Mesendoderm (in vitro differentiated cells): Measurements from ENCODE around the gene CHCHD6.

Experiments used
- DNase-seq: peaks from one replicate; pipeline ENCODE4 v3.0.0; 2013
- H2AK5ac ChIP-seq: 2 replicates; pipeline ENCODE4 v1.6.1; 2013; ENCODE audit warnings: low read length, inconsistent platforms
- H2BK120ac ChIP-seq: 2 replicates; pipeline ENCODE4 v1.6.1; 2013; ENCODE audit warnings: low read depth, mild to moderate bottlenecking, low read length, moderate library complexity, mixed read lengths
- H2BK15ac ChIP-seq: replicated peaks from 2 replicates; pipeline ENCODE4 v1.6.1; 2013; ENCODE audit warnings: low read depth, mild to moderate bottlenecking, moderate library complexity
- H2BK5ac ChIP-seq: 2 replicates; pipeline ENCODE4 v1.6.1; 2013; ENCODE audit warnings: low read length, inconsistent platforms
- H3K18ac ChIP-seq: 2 replicates; pipeline ENCODE4 v1.6.1; 2013; ENCODE audit warnings: mild to moderate bottlenecking, low read length, mixed read lengths
- H3K23ac ChIP-seq: one replicate; pipeline ENCODE4 v1.6.1; 2013; ENCODE audit warnings: low read length
- H3K27ac ChIP-seq: 2 replicates; pipeline ENCODE4 v1.5.1; 2013; ENCODE audit warnings: low read depth, mild to moderate bottlenecking, inconsistent platforms, low read length, moderate library complexity
- H3K27me3 ChIP-seq: 2 replicates; pipeline ENCODE4 v1.6.1; 2013; ENCODE audit warnings: low read length, control low read depth, mild to moderate bottlenecking, inconsistent platforms; ENCODE audit not compliant: insufficient read depth, poor library complexity
- H3K36me3 ChIP-seq: 2 replicates; pipeline ENCODE4 v1.6.1; 2013; ENCODE audit warnings: low read length, inconsistent platforms; ENCODE audit not compliant: control insufficient read depth, insufficient read depth
- H3K4ac ChIP-seq: one replicate; pipeline ENCODE4 v1.6.1; 2013; ENCODE audit warnings: low read depth, mild to moderate bottlenecking, low read length, moderate library complexity
- H3K4me1 ChIP-seq: 2 replicates; pipeline ENCODE4 v1.6.1; 2013; ENCODE audit warnings: low read depth, low read length, inconsistent platforms; ENCODE audit not compliant: control insufficient read depth
- H3K4me2 ChIP-seq: 2 replicates; pipeline ENCODE4 v1.6.1; 2013; ENCODE audit warnings: low read length
- H3K4me3 ChIP-seq: 2 replicates; pipeline ENCODE4 v1.5.1; 2013; ENCODE audit warnings: mild to moderate bottlenecking, low read length
- H3K56ac ChIP-seq: one replicate; pipeline ENCODE4 v1.6.1; 2013; ENCODE audit warnings: low read length
- H3K79me1 ChIP-seq: 2 replicates; pipeline ENCODE4 v1.6.1; 2013; ENCODE audit warnings: low read length, inconsistent platforms
- H3K79me2 ChIP-seq: 2 replicates; pipeline ENCODE4 v1.6.1; 2013; ENCODE audit warnings: mild to moderate bottlenecking, low read length; ENCODE audit not compliant: control insufficient read depth, insufficient read depth
- H3K9ac ChIP-seq: 2 replicates; pipeline ENCODE4 v1.6.1; 2013; ENCODE audit warnings: low read length, inconsistent platforms
- H4K5ac ChIP-seq: one replicate; pipeline ENCODE4 v1.6.1; 2013; ENCODE audit warnings: low read length
- H4K8ac ChIP-seq: one replicate; pipeline ENCODE4 v1.6.1; 2013; ENCODE audit warnings: low read depth, mild to moderate bottlenecking, control low read depth, low read length, moderate library complexity
- WGBS: extraction: QIAGEN DNeasy Blood & Tissue Kit; methylation state at CpG from one replicate; pipeline ENCODE4 v1.1.7; 2013; ENCODE audit warnings: low lambda C conversion rate, missing lambda C conversion rate; ENCODE audit not compliant: insufficient coverage; ENCODE audit errors: extremely low coverage; 5-methylcytosine and 5-hydroxymethylcytosine counted together

Gene CHCHD6

DNA sequence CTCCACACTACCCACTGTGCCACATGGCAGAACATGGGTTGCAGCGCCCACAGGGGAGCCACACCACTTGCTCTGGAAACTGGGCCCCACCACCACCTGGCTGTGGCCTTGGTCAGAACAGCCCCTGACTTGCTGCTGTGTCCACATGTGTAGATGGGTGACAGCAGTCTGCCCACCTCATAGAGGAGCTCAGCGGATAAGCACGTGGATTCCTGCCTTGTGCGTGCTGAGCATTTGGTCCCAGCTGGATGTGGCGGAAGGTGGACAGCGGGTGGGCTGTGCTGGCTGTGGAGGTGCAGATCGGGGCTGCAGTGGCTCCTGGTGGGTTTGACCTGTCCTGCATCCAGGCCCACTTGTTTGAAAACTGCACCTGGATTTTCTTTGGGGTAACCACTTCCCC lies 272.9 kb downstream of the CHCHD6 start:
- no peak overlapping the region for H3K56ac ChIP-seq
- H3K27me3 ChIP-seq = no peaks in the 10 kb centered on the region
- no peak overlapping the region for H4K5ac ChIP-seq
- no peak overlapping the region for H2BK15ac ChIP-seq
- no peaks in the 10 kb centered on the region for H3K79me1 ChIP-seq
- H3K4me1 ChIP-seq = no peaks in the 10 kb centered on the region
- no peak overlapping the region for H3K27ac ChIP-seq
- H2BK120ac ChIP-seq = no peak overlapping the region
- WGBS = no CpG with 5 or more reads among the region's 7 CpGs
- H3K4ac ChIP-seq = no peak overlapping the region
- H4K8ac ChIP-seq = no peak overlapping the region
- H3K23ac ChIP-seq = no peak overlapping the region
- H3K4me2 ChIP-seq = no peak overlapping the region
- no peak for DNase-seq
- no peak overlapping the region for H3K9ac ChIP-seq
- H3K4me3 ChIP-seq = no peak overlapping the region
- H3K79me2 ChIP-seq = no peaks in the 10 kb centered on the region
- no peak overlapping the region for H2BK5ac ChIP-seq
- H3K36me3 ChIP-seq = no peaks in the 10 kb centered on the region
- H2AK5ac ChIP-seq = no peak overlapping the region
- H3K18ac ChIP-seq = no peak overlapping the region

DNA sequence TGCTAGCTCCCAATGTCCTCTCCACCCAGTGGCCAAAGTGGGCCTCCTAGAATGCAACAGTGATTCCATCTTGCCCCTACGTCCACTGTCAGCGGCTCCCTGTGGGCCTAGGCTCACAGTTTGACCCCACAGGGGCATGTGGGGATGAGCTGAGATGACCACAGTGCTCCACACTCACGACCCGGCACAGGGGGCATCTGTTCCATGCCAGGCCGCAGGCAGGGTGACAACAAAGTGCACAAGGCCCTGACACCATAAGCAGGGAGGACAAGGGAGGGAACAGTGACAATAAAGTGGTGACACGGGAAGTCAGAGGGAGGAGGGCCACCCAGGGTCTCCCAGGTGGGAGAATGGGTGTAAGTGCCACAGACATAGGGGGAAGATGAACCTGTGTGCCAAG lies 273.8 kb downstream of the CHCHD6 start:
- Histone ChIP-seq H3K79me1 (no peaks in the 10 kb centered on the region), H2BK15ac (no peak overlapping the region), H2AK5ac (no peak overlapping the region), H3K18ac (no peak overlapping the region), H3K27me3 (no peaks in the 10 kb centered on the region), H3K79me2 (no peaks in the 10 kb centered on the region), H3K4me3 (no peak overlapping the region), H4K8ac (no peak overlapping the region), H3K4me2 (no peak overlapping the region), H4K5ac (no peak overlapping the region), H2BK120ac (no peak overlapping the region), H3K9ac (no peak overlapping the region), H2BK5ac (no peak overlapping the region), H3K23ac (no peak overlapping the region), H3K56ac (no peak overlapping the region), H3K27ac (no peak overlapping the region), H3K4me1 (no peaks in the 10 kb centered on the region), H3K4ac (no peak overlapping the region), H3K36me3 (no peaks in the 10 kb centered on the region)
- no CpG with 5 or more reads among the region's 6 CpGs for WGBS
- no peak for DNase-seq

DNA sequence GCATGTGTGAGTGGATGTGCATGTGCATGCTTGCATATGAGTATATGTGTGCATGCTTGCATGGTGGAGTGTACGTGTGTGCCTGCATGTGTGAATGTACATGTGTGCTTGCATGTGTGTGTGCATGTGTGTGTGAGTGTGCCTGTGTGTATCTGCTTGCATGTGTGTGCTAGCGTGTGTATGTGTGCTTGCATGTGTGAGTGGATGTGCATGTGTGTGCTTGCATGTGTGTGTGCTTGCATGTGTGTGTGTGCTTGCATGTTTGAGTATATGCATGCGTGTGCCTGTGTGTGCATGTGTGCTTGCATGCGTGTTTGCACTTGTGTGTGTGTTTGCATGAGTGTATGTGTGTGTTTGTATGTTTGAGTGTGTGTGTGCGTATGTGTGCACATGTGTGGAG lies 274.3 kb downstream of the CHCHD6 start:
- no peaks in the 10 kb centered on the region for H3K79me1 ChIP-seq
- H2BK120ac ChIP-seq = no peak overlapping the region
- H2AK5ac ChIP-seq = no peak overlapping the region
- no peaks in the 10 kb centered on the region for H3K27me3 ChIP-seq
- no peak overlapping the region for H3K4me2 ChIP-seq
- no peaks in the 10 kb centered on the region for H3K36me3 ChIP-seq
- no peak overlapping the region for H3K9ac ChIP-seq
- H3K56ac ChIP-seq = no peak overlapping the region
- H3K18ac ChIP-seq = no peak overlapping the region
- H3K4me3 ChIP-seq = no peak overlapping the region
- no peak overlapping the region for H3K27ac ChIP-seq
- no peak overlapping the region for H3K4ac ChIP-seq
- no peak for DNase-seq
- no peak overlapping the region for H4K8ac ChIP-seq
- no peaks in the 10 kb centered on the region for H3K4me1 ChIP-seq
- H4K5ac ChIP-seq = no peak overlapping the region
- H2BK5ac ChIP-seq = no peak overlapping the region
- H3K23ac ChIP-seq = no peak overlapping the region
- no CpG with 5 or more reads among the region's 5 CpGs for WGBS
- no peak overlapping the region for H2BK15ac ChIP-seq
- H3K79me2 ChIP-seq = no peaks in the 10 kb centered on the region

DNA sequence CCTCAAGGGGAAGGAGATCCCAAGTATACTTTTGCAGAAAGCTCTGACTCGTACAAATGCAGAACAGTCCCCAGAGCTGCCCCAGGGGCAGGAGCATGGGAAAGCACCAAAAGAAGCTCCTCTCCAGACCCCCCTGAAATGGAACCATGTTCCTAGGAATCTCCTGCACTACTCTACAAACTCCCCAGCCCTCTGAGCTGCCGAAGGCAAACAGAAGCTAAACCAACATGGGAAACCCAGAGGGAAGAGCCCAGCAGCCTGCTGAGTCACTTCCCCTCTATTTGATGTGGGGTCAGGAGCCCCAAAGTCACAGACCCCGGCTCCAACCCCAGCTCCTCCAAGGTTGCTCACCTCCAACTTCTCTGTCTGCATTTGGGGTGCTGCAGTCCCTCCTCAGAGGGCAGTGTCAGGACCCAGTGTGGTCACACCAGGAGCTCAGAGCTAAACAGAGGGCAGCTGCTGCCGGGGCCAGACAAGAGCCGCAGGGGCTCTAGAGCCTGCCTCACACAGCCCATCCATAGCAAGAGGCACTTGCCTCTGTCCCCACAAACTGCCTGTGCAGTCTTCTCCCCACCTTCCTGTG lies 275.1 kb downstream of the CHCHD6 start:
- H3K4me2 ChIP-seq = no peak overlapping the region
- no peaks in the 10 kb centered on the region for H3K79me1 ChIP-seq
- H2AK5ac ChIP-seq = no peak overlapping the region
- H3K4me3 ChIP-seq = no peak overlapping the region
- H3K4me1 ChIP-seq = no peaks in the 10 kb centered on the region
- no peak overlapping the region for H2BK120ac ChIP-seq
- H3K4ac ChIP-seq = no peak overlapping the region
- no peaks in the 10 kb centered on the region for H3K36me3 ChIP-seq
- no peak for DNase-seq
- H3K27ac ChIP-seq = no peak overlapping the region
- H4K8ac ChIP-seq = no peak overlapping the region
- H2BK5ac ChIP-seq = no peak overlapping the region
- H2BK15ac ChIP-seq = no peak overlapping the region
- no peak overlapping the region for H3K9ac ChIP-seq
- H3K79me2 ChIP-seq = peaks cover under 1% of the 10 kb centered on the region
- H4K5ac ChIP-seq = no peak overlapping the region
- H3K56ac ChIP-seq = no peak overlapping the region
- H3K23ac ChIP-seq = no peak overlapping the region
- H3K27me3 ChIP-seq = no peaks in the 10 kb centered on the region
- peak overlapping the region; percentile 2 for H3K18ac ChIP-seq
- WGBS = no CpG with 5 or more reads among the region's 5 CpGs

DNA sequence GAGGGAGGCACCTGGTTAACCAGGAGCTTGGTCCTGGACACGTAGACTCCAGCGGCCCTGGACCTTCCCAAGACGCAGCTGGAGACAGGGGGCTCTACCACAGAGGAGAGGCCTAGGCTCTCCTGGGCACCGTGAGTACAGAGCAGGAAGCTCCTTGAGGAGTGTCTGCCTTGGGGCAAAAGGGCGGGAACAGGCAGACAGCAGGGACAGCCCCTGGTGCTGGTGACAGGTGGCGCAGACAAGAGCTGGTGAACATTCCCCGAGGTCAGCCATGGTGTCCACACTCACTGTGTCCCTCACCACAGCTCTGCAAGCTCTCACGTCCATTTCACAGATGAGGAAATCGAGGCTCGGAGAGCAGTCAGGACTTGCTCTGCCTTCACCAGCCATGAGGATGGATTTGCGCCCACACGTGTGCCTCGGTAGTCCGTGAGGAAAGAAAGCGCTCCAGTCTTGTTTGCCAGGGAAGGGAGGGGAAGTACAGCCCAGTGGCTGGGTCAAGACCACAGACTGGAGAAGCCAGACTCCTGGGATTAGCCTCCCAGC lies 276.3 kb downstream of the CHCHD6 start:
- Histone ChIP-seq H3K27ac (no peak overlapping the region), H3K79me1 (peaks cover 5% of the 10 kb centered on the region), H3K36me3 (no peaks in the 10 kb centered on the region), H3K4ac (no peak overlapping the region), H3K18ac (no peak overlapping the region), H4K5ac (no peak overlapping the region), H2BK5ac (no peak overlapping the region), H2BK15ac (no peak overlapping the region), H3K9ac (no peak overlapping the region), H3K79me2 (peaks cover 12% of the 10 kb centered on the region), H3K23ac (no peak overlapping the region), H3K27me3 (no peaks in the 10 kb centered on the region), H2AK5ac (no peak overlapping the region), H3K4me2 (no peak overlapping the region), H3K4me1 (no peaks in the 10 kb centered on the region), H4K8ac (no peak overlapping the region), H2BK120ac (no peak overlapping the region), H3K56ac (no peak overlapping the region), H3K4me3 (no peak overlapping the region)
- no CpG with 5 or more reads among the region's 15 CpGs for WGBS
- no peak for DNase-seq

DNA sequence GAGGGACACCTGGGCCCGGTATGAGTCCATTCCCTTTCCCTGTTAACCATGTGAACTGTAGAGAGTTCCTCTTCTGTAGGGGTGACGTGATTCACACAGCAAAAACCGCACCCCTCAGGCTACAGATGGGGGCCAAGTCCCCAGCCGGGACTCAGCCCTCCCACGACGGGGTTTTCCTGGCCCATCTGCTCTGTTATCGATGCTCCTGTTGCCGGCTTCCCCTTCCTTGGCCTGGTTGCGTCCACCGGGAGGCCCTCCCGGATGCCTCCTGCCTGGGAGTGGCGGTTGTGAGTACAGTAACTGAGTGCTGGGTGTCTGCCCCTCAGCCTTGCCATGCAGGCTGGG lies 278.1 kb downstream of the CHCHD6 start:
- Histone ChIP-seq H2AK5ac (no peak overlapping the region), H3K4me2 (peak overlapping the region; percentile 91), H3K36me3 (no peaks in the 10 kb centered on the region), H3K23ac (no peak overlapping the region), H3K27ac (no peak overlapping the region), H3K9ac (peak overlapping the region; percentile 76), H4K5ac (no peak overlapping the region), H3K4ac (no peak overlapping the region), H2BK15ac (no peak overlapping the region), H3K79me2 (peaks cover 27% of the 10 kb centered on the region), H2BK120ac (no peak overlapping the region), H3K56ac (peak overlapping the region; percentile 98), H3K79me1 (peaks cover 15% of the 10 kb centered on the region), H3K4me3 (peak overlapping the region; percentile 37), H3K4me1 (no peaks in the 10 kb centered on the region), H3K27me3 (no peaks in the 10 kb centered on the region), H3K18ac (no peak overlapping the region), H2BK5ac (no peak overlapping the region), H4K8ac (no peak overlapping the region)
- WGBS = no CpG with 5 or more reads among the region's 12 CpGs
- DNase-seq = peak; percentile 53
